ENCODE results near the gene TNS4.

DNA sequence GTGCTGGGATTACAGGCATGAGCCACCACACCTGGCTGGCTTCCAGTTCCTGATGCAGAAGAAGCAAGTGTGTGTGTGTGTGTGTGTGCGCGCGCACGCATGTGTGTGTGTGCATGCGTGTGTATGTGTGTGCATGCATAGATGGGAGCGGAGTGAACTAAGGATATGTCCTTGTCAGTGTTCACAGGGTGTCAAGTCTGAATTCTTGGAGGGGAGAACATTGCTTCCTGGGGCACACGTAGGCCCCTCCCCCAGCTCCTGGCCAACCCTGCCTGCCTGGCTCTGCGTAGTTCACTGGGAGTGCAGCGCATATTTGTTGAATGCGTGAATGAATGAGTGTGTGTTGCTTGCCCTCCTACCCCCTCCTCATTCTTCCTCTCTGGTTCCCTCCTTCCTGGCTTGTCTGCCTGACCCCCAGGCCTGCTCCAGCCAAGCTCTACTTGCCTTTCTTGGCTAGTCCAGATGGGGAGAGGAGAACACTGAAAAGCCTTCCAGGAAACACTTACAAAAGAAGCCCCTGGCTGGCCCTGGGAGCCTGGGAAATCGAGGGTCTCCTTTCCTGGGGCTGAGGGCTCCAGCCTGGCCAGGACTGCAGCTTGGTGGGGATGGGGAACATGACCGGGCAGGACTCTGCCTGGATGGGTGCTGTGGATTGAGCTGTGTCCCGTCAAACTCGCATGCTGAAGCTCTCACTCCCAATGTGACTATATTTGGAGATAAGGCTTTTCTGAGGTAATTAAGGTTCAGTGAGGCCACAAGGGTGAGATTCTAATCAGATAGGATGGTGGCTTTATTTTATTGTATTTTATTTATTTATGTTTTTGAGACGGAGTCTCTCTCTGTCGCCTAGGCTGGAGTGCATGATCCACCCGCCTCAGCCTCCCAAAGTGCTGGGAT, 30.2 kb downstream of the TNS4 start:
- TF ChIP-seq POLR2AphosphoS5 (IDR thresholded peaks at IDR 0.05; ENCODE audit: borderline replicate concordance, low read depth, low read length) (no peak), FOXP2 (optimal IDR thresholded peaks at IDR 0.05; ENCODE audit: control extremely low read depth, extremely low read length, insufficient read depth) (no peak), EZH2 (IDR thresholded peaks at IDR 0.05) (no peak)

All from SK-N-MC (cell line).